GM12872 (cell line): ENCODE results near the gene SALL2.

Source experiments
- CTCF ChIP-seq: IDR thresholded peaks from 3 replicates; pipeline ENCODE4 v1.5.1; 2011; ENCODE audit warnings: low read depth, mild to moderate bottlenecking, low read length, moderate library complexity; ENCODE audit not compliant: insufficient read depth

Gene SALL2

GRCh38 chr14:21510735-21511657 lies 15.2 kb downstream of the SALL2 start, which contains the start of gene METTL3:
Gene METTL3, minus strand, starts transcription at chr14:21511340. Its CDS starts 117 bp downstream, at chr14:21511223.
- no peak for TF ChIP-seq CTCF

GRCh38 chr14:21509432-21510143 lies 16.6 kb downstream of the SALL2 start:
- no peak for TF ChIP-seq CTCF

DNA sequence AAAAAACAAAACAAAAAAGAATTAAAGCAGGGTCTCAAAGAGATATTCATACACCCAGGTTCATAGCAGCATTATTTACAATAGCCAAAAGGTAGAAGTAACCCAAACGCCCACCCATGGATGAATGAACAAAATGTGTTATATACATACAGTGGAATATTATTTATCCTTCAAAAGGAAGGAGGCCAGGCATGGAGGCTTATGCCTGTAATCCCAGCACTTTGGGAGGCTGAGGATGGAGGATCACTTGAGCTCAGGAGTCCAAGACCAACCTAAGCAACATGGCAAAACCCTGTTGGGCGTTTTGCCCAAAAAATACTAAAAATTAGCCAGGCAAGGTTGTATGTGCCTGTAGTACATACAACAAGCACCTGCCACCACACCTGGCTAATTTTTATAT lies 19.6 kb downstream of the SALL2 start:
- TF ChIP-seq CTCF = no peak

GRCh38 chr14:21505012-21505553 lies 21.1 kb downstream of the SALL2 start:
- no peak for TF ChIP-seq CTCF

GRCh38 chr14:21503376-21503775 lies 22.8 kb downstream of the SALL2 start:
- TF ChIP-seq CTCF = no peak

GRCh38 chr14:21501568-21501967 lies 24.6 kb downstream of the SALL2 start:
- TF ChIP-seq CTCF = no peak
